GM12878 (cell line): ENCODE measurements around the gene NECTIN2. TPM values are rescaled to one million over a fixed set of nuclear protein-coding genes. Genes with fewer than 3 reads are reported as not detected.

ENCODE experiments used
- ATAC-seq: fragments of 200-7000 bp; cut with Tn5 transposase; 3 replicates; pipeline ENCODE4 v1.9.1; 2020; ENCODE audit warnings: mild to moderate bottlenecking, moderate library complexity
- BruUV-seq: library from RNA; stranded (reverse); fragments of 400-500 nt; replicated peaks from 2 replicates; lab custom pipeline; 2021; lab: Mats Ljungman, UMichigan
- CTCF ChIA-PET: fragments of 300-600 bp; sonication (Branson Sonifier 250); formaldehyde crosslinking; extraction: SDS; loops from one replicate; lab custom pipeline; 2021; ENCODE audit warnings: inconsistent platforms; lab: Yijun Ruan, JAX
- POLR2A ChIA-PET: fragments of 350-600 bp; formaldehyde crosslinking; extraction: SDS; loops from one replicate; lab custom pipeline; 2021; ENCODE audit warnings: inconsistent platforms; lab: Charles Lee
- RAD21 ChIA-PET: fragments of 300-600 bp; sonication (Branson Sonifier 250); formaldehyde crosslinking; loops from one replicate; lab custom pipeline; 2023; ENCODE audit warnings: antibody characterized with exemption; ENCODE audit not compliant: unreplicated experiment; lab: Charles Lee
- SMC1A ChIA-PET: fragments of 300-600 bp; sonication (Branson Sonifier 250); formaldehyde crosslinking; loops from one replicate; lab custom pipeline; 2023; ENCODE audit not compliant: unreplicated experiment, uncharacterized antibody; lab: Charles Lee
- DNase-seq: peaks from one replicate; pipeline ENCODE4 v3.0.0-alpha.2; 2011; ENCODE audit warnings: low read depth, low spot score
- FAIRE-seq: peaks from 3 replicates; lab custom pipeline; 2011; peaks lifted over from hg19 to GRCh38; lab: Jason Lieb, UNC
- H2AFZ ChIP-seq: 2 replicates; pipeline ENCODE4 v1.6.0; 2011; ENCODE audit warnings: low read depth, low read length, control low read depth; ENCODE audit not compliant: control insufficient read depth
- H3K27ac ChIP-seq: 2 replicates; pipeline ENCODE4 v1.5.1; 2011; ENCODE audit warnings: control low read depth; ENCODE audit not compliant: control insufficient read depth, insufficient read depth
- H3K27me3 ChIP-seq, 2 experiments: replicated peaks in 1 of 2; 2 replicates each; pipeline versions ENCODE4 v1.6.0 to v1.6.1; 2011; ENCODE audit warnings: low read length in 1 of 2; ENCODE audit not compliant: control insufficient read depth in 2 of 2, insufficient read depth in 2 of 2
- H3K36me3 ChIP-seq, 2 experiments: 2 replicates each; pipeline ENCODE4 v1.5.1; 2011; ENCODE audit warnings: low read length in 1 of 2; ENCODE audit not compliant: control insufficient read depth in 2 of 2, insufficient read depth in 2 of 2
- H3K4me1 ChIP-seq: 2 replicates; pipeline ENCODE4 v1.6.1; 2011; ENCODE audit warnings: mild to moderate bottlenecking, low read length, moderate library complexity, mixed read lengths; ENCODE audit not compliant: control insufficient read depth, insufficient read depth
- H3K4me2 ChIP-seq: 2 replicates; pipeline ENCODE4 v1.6.0; 2011; ENCODE audit warnings: control low read depth; ENCODE audit not compliant: control insufficient read depth, insufficient read depth
- H3K4me3 ChIP-seq: fragments of 200-600 bp; sonication (generic); 2 replicates; pipeline ENCODE4 v1.5.1; 2016
- H3K79me2 ChIP-seq: 2 replicates; pipeline ENCODE4 v1.6.0; 2011; ENCODE audit warnings: low read length; ENCODE audit not compliant: control insufficient read depth, insufficient read depth
- H3K9ac ChIP-seq: 2 replicates; pipeline ENCODE4 v1.8.0; 2011; ENCODE audit warnings: low read length, control low read depth, mixed read lengths; ENCODE audit not compliant: control insufficient read depth, insufficient read depth
- H3K9me3 ChIP-seq: replicated peaks from 3 replicates; pipeline ENCODE4 v1.5.1; 2011; ENCODE audit warnings: mild to moderate bottlenecking, low read length; ENCODE audit not compliant: control insufficient read depth, insufficient read depth
- H4K20me1 ChIP-seq: 2 replicates; pipeline ENCODE4 v1.6.0; 2011; ENCODE audit not compliant: control insufficient read depth, insufficient read depth
- CBX3 ChIP-seq: fragments of 200-600 bp; sonication (generic); IDR thresholded peaks from 2 replicates; pipeline ENCODE4 v1.6.1; 2016; ENCODE audit warnings: low read depth, borderline replicate concordance
- CHD2 ChIP-seq: IDR thresholded peaks from 2 replicates; pipeline ENCODE4 v1.6.1; 2011; ENCODE audit warnings: low read depth, low read length, improper control_type of control experiment, borderline replicate concordance
- CUX1 ChIP-seq: IDR thresholded peaks from 2 replicates; pipeline ENCODE4 v1.6.1; 2012; ENCODE audit warnings: improper control_type of control experiment, low read depth, low read length; ENCODE audit not compliant: insufficient replicate concordance
- HDAC2 ChIP-seq: fragments of 200-600 bp; sonication (generic); IDR thresholded peaks from 2 replicates; pipeline ENCODE4 v1.6.1; 2017
- MAX ChIP-seq: IDR thresholded peaks from 2 replicates; pipeline ENCODE4 v1.6.1; 2012; ENCODE audit warnings: low read depth, low read length, improper control_type of control experiment
- MEF2A ChIP-seq: IDR thresholded peaks from 2 replicates; pipeline ENCODE4 v1.6.1; 2011; ENCODE audit warnings: low read depth, mild to moderate bottlenecking, low read length, moderate library complexity; ENCODE audit not compliant: insufficient read depth
- NR2C2 ChIP-seq: IDR thresholded peaks from 2 replicates; pipeline ENCODE4 v1.6.1; 2011; ENCODE audit warnings: borderline replicate concordance, low read depth; ENCODE audit not compliant: control insufficient read depth, insufficient read length
- PAX5 ChIP-seq: IDR thresholded peaks from 2 replicates; pipeline ENCODE4 v1.6.1; 2011; ENCODE audit warnings: low read depth, low read length, borderline replicate concordance
- RELA ChIP-seq: fragments of 450-650 bp; IDR thresholded peaks from 2 replicates; pipeline ENCODE4 v1.8.0; 2014; ENCODE audit warnings: borderline replicate concordance; ENCODE audit not compliant: partially characterized antibody
- SIN3A ChIP-seq: IDR thresholded peaks from 2 replicates; pipeline ENCODE4 v1.6.1; 2012; ENCODE audit warnings: low read depth, low read length, improper control_type of control experiment
- TCF3 ChIP-seq: IDR thresholded peaks from 2 replicates; pipeline ENCODE4 v1.6.1; 2012; ENCODE audit warnings: low read depth, mild to moderate bottlenecking, low read length, borderline replicate concordance; ENCODE audit not compliant: insufficient read depth
- USF2 ChIP-seq: IDR thresholded peaks from 2 replicates; pipeline ENCODE4 v1.6.1; 2011; ENCODE audit warnings: low read depth, low read length, improper control_type of control experiment, borderline replicate concordance
- ZNF592 ChIP-seq: fragments of 450-650 bp; IDR thresholded peaks from 2 replicates; pipeline ENCODE4 v1.6.1; 2017; ENCODE audit warnings: mild to moderate bottlenecking, moderate library complexity
- WGBS: methylation state at CpG from one replicate; pipeline ENCODE4 v1.1.6; 2016; ENCODE audit warnings: low lambda C conversion rate; ENCODE audit not compliant: insufficient replicate concordance, insufficient coverage; ENCODE audit errors: missing lambda C conversion rate; 5-methylcytosine and 5-hydroxymethylcytosine counted together
- in situ Hi-C: fragments of 300-500 bp; cut with MboI; formaldehyde crosslinking; loops from 9 replicates; pipeline ENCODE4 v1.14.3; 2018; ENCODE audit warnings: mixed read lengths
- intact Hi-C: fragments of 100-400 bp; cut with micrococcal nuclease; formaldehyde crosslinking; loops from one replicate; pipeline ENCODE4 v1.14.2; 2022; ENCODE audit not compliant: unreplicated experiment
- polyA plus RNA-seq, 11 experiments: library from polyadenylated mRNA; depleted of rRNA in 4 of 11; unstranded in 6 of 11; stranded (reverse) in 5 of 11; fragments of >200 nt; fragmentation: Nextera tagmentation in 4 of 11; fragmentation: Illumina TruSeq in 1 of 11; extraction: Ambion mirVana in 4 of 11; extraction: Trizol in 1 of 11; gene quantifications; 1 replicate in 1 of 11; 2 replicates in 10 of 11; pipeline versions ENCODE4 v1.2.1 to v1.2.3, GENCODE V29; 2011 to 2016; ENCODE audit warnings: inconsistent platforms in 2 of 11, missing spikeins in 2 of 11, low read depth in 1 of 11
- total RNA-seq, 4 experiments: library from RNA; depleted of rRNA in 3 of 4; stranded (reverse); fragments of >200 nt in 3 of 4; fragmentation: Illumina TruSeq in 1 of 4; extraction: Trizol in 1 of 4; gene quantifications; 2 replicates each; pipeline versions ENCODE4 v1.2.1 to v1.2.3, GENCODE V29; 2013 to 2021

NECTIN2 gene
- total and polyA plus RNA-seq, 10 of the 15 experiments (the other 5 are each of a cell fraction or from before 2014, with no cell fraction given), result 0.05 to 0.36 (median 0.26) TPM; not detected in 5

GRCh38 chr19:44851427-44851826, 5.3 kb downstream of the NECTIN2 start:
- Histone ChIP-seq H3K9ac (no peak overlapping the region), H4K20me1 (no peaks in the 10 kb centered on the region), H3K4me1 (no peaks in the 10 kb centered on the region), H3K4me3 (no peak overlapping the region), H3K4me2 (no peak overlapping the region), H3K27me3 (peaks cover 9 to 11% of the 10 kb centered on the region in 2 experiments), H3K79me2 (no peaks in the 10 kb centered on the region), H2AFZ (no peak overlapping the region), H3K27ac (no peak overlapping the region), H3K36me3 (no peaks in the 10 kb centered on the region), H3K9me3 (no peaks in the 10 kb centered on the region)
- ChIA-PET CTCF (no interaction called here), POLR2A (interaction anchor here (0.7 kb wide), 1 partner anchor 102 kb away, joined by 4 read pairs; no protein-coding TSS in a partner anchor), SMC1A (interaction anchor here (0.6 kb wide), 1 partner anchor 703 kb away, joined by 3 read pairs; no protein-coding TSS in a partner anchor), RAD21 (no interaction called here)
- 0% methylated on average over 2 of the region's 2 CpGs for WGBS
- FAIRE-seq (no peak), ATAC-seq (no peak), DNase-seq (no peak)
- no TSS peak for BruUV-seq
- in situ Hi-C loops, result no loop called here
- intact Hi-C loops, result no loop called here
- TF ChIP-seq HDAC2, result no peak
- no peak for TF ChIP-seq SIN3A
- TF ChIP-seq RELA, result no peak
- TF ChIP-seq CHD2, result no peak
- TF ChIP-seq MAX, result no peak
- no peak for TF ChIP-seq CUX1
- no peak for TF ChIP-seq NR2C2
- no peak for TF ChIP-seq USF2
- TF ChIP-seq TCF3, result no peak
- no peak for TF ChIP-seq MEF2A
- TF ChIP-seq ZNF592, result no peak
- no peak for TF ChIP-seq PAX5
- TF ChIP-seq CBX3, result no peak
